Fibroblast of lung (primary cell): ENCODE measurements around the gene TIMELESS.
"Not testable (repeated sequence)": the region's sequence is repeated elsewhere in the genome, so short reads cannot be mapped to it uniquely, and the experiment has no call there.

Experiments used
- EZH2 ChIP-seq: IDR thresholded peaks from 2 replicates; pipeline ENCODE4 v1.5.1; 2012; ENCODE audit warnings: low read length, control low read depth, mild to moderate bottlenecking; ENCODE audit errors: missing control alignments
- TF ChIP-seq, protein P1 (sequence below), 2 donors: IDR thresholded peaks in 1 of 2; conservative IDR thresholded peaks in 1 of 2; 1 replicate in 1 of 2; 2 replicates in 1 of 2; pipeline ENCODE4 v1.5.1; 2011 to 2012; ENCODE audit warnings: low read length in 2 of 2, control low read depth in 1 of 2, inconsistent platforms in 1 of 2, low read depth in 1 of 2, mild to moderate bottlenecking in 1 of 2

DNA sequence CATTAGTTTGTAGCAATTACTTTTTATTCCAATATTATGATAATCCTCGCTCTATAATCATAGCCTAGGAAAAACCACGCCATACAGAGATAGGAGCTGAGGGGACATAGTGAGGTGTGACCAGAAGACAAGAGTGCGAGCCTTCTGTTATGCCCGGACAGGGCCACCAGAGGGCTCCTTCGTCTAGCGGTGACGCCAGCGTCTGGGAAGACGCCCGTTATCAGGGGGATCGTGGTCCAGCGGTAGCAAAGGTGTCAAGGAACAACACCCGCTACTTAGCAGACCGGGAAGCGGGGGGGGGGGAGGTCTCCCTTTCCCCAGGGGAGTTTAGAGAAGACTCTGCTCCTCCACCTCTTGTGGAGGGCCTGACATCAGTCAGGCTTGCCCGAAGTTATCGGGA lies 47.5 kb upstream of the TIMELESS start:
- TF ChIP-seq, protein P1, sequence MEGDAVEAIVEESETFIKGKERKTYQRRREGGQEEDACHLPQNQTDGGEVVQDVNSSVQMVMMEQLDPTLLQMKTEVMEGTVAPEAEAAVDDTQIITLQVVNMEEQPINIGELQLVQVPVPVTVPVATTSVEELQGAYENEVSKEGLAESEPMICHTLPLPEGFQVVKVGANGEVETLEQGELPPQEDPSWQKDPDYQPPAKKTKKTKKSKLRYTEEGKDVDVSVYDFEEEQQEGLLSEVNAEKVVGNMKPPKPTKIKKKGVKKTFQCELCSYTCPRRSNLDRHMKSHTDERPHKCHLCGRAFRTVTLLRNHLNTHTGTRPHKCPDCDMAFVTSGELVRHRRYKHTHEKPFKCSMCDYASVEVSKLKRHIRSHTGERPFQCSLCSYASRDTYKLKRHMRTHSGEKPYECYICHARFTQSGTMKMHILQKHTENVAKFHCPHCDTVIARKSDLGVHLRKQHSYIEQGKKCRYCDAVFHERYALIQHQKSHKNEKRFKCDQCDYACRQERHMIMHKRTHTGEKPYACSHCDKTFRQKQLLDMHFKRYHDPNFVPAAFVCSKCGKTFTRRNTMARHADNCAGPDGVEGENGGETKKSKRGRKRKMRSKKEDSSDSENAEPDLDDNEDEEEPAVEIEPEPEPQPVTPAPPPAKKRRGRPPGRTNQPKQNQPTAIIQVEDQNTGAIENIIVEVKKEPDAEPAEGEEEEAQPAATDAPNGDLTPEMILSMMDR (conservative IDR thresholded peaks at IDR 0.05 in 1 of 2, IDR thresholded peaks at IDR 0.05 in 1 of 2; ENCODE audit: low read depth in 1 of 2, low read length in 2 of 2), result peak; percentile 35 to 42
- TF ChIP-seq EZH2, result not testable (repeated sequence)
